HG03060 (cell line): Measurements from ENCODE around the gene FAM120B.
"Not testable (repeated sequence)": the region's sequence is repeated elsewhere in the genome, so short reads cannot be mapped to it uniquely, and the experiment has no call there.

ENCODE experiments used
- ATAC-seq: cut with Tn5 transposase; IDR thresholded peaks from one replicate; pipeline ENCODE4 v1.9.1; 2021; ENCODE audit warnings: low read depth, moderate number of reproducible peaks; ENCODE audit not compliant: unreplicated experiment

FAM120B gene

GRCh38 chr6:170375661-170376060 is 69.1 kb downstream of the FAM120B start:
- ATAC-seq: no peak

- no peak for ATAC-seq
These were observed 70.0 kb downstream of the FAM120B start for GRCh38 chr6:170376386-170377043.

- ATAC-seq: no peak
These were observed 71.9 kb downstream of the FAM120B start for GRCh38 chr6:170378502-170378901.

- no peak for ATAC-seq
These were observed 75.0 kb downstream of the FAM120B start for GRCh38 chr6:170381562-170381961.

GRCh38 chr6:170383466-170384035 is 77.0 kb downstream of the FAM120B start:
- ATAC-seq: no peak

- no peak for ATAC-seq
These were observed 78.9 kb downstream of the FAM120B start for GRCh38 chr6:170385506-170385905.

GRCh38 chr6:170388113-170388512 is 81.6 kb downstream of the FAM120B start:
- ATAC-seq: no peak

GRCh38 chr6:170393033-170393432 is 86.5 kb downstream of the FAM120B start:
- no peak for ATAC-seq

DNA sequence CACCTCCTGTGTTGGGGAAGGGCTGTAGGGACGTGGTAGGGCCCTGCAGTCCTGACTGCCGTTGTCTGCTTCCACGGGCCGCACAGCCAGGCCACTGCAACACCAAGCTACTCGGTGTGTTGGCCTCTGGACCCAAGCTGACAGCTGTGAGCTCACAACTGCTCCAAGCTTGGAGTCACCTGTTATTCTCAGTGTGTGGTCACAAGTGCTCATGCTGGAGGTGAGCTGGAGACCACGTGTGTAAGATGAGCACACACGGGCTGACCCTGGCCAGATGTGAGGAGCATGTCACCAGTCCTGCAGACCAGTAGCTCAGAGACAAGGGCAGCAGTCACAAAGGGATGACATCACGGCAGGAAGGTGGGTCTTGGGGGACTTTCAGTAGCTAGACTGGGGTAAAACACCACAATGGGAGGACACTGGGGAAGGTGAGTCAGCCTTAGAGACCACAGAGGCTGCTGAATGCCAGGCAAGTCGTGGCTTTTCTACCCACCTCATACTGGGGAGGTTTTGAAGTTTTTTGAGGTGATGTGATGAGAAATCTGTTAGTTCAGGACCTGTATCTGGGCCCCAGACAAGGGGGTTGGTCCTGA is 87.3 kb downstream of the FAM120B start:
- no peak for ATAC-seq

DNA sequence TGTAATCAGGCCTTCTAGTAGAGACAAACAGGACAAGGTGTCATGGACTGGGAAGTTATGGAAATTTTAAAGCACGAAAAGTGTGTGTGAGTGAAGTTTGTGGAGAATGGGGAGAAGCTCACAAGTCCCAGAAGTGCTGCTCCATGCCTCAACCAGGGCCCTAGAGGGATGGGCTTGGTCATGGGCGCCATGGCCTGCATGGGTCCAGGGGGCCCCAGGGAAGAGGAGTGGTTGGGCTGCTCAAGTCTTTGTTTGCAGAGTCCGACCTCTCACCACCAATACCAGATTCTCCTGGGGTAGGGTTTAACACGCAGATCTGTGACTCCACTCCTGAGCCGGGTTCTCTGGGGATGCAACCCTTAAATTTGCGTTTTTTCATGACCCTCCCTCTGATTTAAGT is 88.4 kb downstream of the FAM120B start:
- no peak for ATAC-seq

DNA sequence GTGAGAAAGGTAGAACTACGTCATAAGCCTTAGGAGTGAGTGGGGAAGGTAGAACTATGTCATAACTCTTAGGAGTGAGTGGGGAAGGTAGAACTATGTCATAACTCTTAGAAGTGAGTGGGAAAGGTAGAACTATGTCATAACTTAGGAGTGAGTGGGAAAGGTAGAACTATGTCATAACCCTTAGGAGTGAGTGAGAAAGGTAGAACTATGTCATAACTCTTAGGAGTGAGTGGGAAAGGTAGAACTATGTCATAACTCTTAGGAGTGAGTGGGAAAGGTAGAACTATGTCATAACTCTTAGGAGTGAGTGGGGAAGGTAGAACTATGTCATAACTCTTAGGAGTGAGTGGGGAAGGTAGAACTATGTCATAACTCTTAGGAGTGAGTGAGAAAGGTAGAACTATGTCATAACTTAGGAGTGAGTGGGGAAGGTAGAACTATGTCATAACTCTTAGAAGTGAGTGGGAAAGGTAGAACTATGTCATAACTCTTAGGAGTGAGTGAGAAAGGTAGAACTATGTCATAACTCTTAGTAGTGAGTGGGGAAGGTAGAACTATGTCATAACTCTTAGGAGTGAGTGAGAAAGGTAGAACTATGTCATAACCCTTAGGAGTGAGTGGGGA is 92.3 kb downstream of the FAM120B start:
- ATAC-seq: not testable (repeated sequence)

GRCh38 chr6:170399955-170400558 is 93.5 kb downstream of the FAM120B start:
- not testable (repeated sequence) for ATAC-seq

GRCh38 chr6:170402318-170403040 is 95.9 kb downstream of the FAM120B start:
- no peak for ATAC-seq

DNA sequence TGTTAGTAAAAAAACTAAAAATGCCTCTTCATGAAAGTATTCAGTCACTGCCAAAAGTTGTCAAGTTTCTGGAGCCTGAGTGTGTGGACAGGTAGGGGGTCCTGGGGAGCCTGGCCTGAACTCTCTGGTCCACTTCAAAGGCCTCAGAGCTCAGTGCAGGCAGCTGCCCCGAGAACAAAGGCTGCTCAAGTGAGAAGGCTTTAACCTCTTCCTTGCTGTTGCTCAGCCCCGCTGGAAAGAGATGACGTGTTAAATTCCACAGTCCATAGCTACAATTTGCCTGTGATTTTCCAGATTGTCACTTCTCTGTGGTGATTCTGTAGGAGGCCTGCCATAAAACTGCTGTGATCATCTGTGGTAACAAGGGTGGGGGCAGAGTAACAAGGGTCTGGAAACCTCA is 96.9 kb downstream of the FAM120B start:
- no peak for ATAC-seq

DNA sequence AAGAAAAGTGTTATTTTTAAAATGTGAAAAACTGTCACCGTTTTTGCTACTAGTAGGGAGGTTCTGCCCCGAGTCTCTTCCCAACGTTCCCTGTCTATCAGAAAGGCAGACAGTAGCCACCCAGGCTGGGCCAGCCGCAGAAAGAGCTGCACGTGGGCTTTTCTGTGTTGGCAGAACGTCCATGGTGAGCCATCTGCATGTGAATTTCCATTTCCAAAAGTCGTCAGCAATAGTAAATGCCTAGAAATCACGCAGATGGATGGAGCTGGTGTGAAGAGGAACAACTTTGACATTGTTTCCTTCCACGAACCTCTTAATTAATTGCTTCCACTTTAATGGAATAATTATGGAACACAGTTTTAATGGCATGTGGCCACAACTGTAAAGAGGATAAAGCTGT is 97.5 kb downstream of the FAM120B start:
- no peak for ATAC-seq

DNA sequence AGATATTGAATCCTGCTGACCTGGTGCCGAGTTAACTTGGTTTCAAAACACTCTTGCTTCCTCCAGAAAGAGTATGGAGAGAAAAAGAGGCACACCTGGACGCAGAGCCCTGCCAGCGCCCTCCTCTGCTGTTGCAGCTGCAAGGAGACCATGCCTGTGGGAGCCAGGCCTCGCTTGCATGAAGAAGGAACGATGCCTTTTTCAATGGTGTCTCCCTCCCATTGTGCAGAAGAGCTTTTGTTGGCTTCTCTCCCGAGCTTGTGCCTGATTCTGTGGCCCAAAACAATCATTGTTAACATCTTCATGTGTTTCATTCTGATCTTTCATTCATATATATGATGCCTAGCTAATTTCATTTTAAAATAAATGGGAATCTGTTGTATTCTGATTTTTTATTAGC is 98.1 kb downstream of the FAM120B start:
- no peak for ATAC-seq

DNA sequence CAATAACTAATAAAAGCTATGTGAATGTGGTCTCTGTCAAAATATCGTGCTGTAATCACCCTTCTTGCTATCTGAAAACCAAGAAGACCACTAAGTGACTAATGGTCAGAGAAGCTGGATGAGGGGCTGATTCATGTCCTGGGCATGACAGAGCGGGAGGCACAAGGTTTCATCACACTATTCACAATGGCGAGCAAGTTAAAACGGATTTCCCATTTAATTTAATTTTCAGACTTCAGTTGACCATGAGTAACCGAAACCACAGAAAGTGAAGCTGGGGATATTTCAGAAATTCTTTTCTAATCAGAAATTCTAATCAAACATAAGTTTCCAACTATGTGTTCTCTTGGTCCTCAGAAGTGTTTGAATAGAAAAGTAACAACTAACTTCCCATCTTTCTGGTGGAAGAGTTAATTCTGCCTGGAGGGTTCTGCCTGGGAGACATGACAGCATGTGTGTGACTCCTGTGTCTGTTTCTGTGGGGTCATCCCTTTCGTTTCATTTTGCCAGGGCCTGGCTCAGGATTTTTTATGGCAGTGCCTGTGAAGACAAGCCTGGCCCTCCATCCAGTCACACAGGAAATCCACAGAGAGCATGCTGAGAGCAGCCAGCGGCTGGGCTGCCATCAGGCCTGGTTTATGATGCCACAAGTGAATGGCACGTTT is 98.9 kb downstream of the FAM120B start:
- no peak for ATAC-seq

DNA sequence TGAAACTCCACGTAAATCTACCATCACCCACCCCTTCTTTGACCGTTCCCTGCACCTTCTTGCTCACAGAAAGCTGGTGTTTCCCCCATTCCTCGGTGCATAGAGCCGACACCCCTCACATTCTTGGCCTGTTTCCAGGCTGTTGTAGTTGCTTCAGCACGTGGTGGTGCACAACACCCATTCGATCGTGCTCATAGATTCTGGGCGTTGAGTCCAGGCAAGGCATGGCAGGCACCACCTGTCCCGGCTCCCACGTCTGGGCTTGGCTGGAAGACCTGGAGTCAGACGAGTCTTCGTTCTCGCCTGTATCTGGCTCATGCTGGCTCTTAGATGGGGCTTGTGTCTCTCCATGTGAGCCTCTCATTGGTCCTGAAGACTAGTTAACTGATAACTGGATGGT is 100.6 kb downstream of the FAM120B start:
- no peak for ATAC-seq

DNA sequence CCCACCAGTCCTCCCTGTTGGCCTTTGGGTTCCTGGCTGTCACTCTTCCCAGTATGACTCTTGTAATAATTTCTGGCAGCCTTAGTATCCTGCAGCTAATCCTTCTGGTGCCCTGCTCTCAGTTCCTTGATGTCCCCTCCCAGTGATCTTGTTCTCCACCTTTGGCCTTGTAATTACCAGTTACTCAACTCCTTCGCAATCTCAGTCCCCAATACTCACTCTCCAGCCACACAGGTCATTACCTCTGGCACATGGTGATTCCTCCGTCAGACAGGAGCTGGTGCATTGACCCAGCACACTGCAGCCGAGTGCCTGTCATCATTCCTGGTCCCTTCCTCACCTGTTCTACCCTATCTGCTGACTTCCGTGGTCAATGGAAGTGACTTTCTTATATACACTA is 101.4 kb downstream of the FAM120B start:
- ATAC-seq: no peak

DNA sequence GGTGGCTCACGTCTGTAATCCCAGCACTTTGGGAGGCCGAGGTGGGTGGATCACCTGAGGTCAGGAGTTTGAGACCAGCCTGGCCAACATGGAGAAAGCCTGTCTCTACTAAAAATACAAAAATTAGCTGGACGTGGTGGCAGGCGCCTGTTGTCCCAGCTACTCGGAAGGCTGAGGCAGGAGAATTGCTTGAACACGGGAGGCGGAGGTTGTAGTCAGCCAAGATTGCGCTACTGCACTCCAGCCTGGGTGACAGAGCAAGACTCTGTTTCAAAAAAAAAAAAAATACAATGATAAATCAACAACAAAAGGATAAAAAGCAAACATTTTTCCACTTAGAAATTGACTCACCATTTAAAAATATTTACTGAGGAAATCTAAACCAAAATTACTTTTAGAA is 103.2 kb downstream of the FAM120B start:
- not testable (repeated sequence) for ATAC-seq
